Right hindlimb (tissue), 1 donor: ENCODE results near the gene SMURF1.

ENCODE experiments used
- DNase-seq: peaks from one replicate; pipeline ENCODE4 v3.0.0-alpha.2; 2018

SMURF1 gene

DNA sequence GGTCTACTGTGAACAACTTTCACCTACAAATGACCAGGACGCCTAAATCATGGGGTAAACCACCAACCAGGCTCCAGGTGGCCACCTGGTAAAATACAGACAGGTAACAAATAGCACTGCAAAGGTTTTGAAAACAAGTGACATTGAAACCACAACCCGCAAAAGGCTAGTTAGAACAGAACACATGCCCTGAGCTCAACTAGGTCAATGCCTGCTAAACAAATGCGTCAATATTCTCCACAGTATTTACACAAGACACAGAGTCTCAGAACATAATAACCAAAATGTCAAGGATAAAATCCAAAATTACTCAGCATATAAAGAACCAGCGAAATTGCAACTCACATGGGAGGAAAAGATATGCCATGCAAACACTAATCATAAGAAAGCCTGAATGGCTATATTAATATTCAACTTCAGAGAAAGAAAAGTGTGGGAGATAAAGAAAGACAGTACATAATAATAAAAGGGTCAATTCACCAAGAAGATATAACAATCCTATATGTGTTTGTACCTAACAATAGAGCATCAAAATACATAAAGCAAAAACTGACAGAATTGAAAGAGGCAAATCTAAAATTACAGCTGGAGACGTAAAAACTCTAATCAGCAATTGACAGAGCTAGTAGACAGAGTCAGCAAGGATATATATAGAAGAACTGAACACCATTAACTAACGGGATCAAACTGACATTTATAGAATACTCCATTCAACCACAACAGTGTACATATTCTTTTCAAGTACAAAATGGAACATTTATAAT, 47.6 kb downstream of the SMURF1 start:
- no peak for DNase-seq

GRCh38 chr7:99095698-99096097, 48.2 kb downstream of the SMURF1 start:
- DNase-seq = no peak

DNA sequence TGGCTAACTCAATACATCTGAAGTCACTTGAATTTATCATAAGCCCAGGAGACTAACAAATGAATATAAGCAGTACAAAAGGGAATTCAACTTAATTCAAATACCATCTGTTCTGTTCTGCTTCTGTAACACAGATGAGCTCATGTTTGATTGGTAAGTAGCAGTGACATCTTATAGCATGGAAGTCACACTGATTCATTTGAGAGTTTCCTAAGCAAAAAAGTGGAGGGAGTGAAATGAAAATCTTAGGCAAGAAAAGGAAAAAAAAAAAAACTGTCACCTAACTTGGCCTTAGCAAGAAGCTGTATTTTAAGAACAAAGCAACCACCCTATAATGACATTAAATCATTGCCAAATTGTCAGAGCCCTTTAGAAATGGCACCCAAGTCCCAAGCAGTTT, 49.5 kb downstream of the SMURF1 start:
- no peak for DNase-seq

- no peak for DNase-seq
These were observed 51.7 kb downstream of the SMURF1 start for GRCh38 chr7:99092064-99092720.

- DNase-seq = peak; percentile 25
These were observed 53.0 kb downstream of the SMURF1 start for GRCh38 chr7:99090771-99091542.

DNA sequence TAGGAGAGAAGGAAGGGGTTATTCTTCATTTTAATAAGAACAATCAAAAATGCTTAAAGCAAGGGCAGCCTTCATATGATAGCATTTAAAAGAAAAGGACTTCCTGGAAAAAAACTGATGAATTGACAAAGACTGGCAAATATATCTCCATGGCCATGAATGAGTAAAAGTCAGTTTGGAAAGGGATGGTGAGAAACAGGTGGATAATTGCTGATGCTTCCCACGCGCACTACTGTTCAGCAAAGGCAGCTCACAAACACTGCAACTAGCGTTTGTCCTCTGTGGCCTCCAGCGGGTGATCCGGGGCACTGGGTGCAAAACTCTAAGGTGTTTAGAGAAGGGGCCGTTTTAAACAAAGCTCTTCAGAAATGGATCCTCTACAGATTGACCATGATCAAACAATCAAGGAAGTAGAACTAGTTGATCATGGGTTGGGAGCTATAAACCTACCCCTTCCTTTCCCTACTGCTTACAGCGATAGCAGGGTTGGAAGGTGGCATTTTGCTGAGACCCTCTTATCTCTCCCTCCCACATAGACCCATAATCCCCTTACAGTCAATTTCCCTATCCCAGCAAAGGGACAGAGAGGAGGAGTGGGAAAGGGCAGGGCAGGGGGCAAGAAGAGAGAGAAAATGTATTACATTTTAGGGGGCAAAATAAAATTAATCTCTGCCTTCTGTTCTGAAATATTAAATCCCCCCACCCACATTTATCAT, 53.8 kb downstream of the SMURF1 start:
- DNase-seq = no peak

DNA sequence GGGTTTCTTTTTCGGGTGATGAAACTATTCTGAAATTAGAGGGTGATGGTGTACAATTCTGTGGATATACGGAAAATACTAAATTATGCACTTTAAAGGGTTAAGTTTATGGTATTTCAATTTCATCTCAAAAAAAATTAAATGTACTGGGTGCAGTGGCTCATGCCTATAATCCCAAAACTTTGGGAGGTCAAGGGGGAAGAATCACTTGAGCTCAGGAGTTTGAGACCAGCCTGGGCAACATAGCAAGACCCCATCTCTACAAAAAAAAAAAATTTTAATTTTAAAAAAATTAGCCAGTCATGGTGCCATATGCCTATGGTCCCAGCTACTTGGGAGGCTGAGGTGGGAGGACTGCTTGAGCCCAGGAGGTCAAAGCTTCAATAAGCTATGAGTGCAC, 57.0 kb downstream of the SMURF1 start:
- no peak for DNase-seq

DNA sequence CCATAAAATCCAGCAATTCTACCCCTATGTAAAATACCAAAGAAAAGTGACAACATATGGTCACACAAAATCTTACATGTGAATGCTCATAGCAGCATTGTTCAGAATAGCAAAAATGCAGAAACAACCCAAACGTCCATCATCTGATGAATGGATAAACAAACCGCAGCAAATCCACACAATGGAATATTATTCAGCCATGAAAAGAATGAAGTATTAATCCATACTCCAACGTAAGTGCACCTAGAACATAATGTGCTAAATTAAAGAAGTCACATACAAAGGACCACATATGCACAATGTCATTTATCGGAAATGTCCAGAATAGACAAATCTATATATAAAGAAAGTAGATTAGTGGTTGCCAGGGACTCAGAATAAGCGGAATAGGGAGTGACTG, 57.4 kb downstream of the SMURF1 start:
- no peak for DNase-seq

DNA sequence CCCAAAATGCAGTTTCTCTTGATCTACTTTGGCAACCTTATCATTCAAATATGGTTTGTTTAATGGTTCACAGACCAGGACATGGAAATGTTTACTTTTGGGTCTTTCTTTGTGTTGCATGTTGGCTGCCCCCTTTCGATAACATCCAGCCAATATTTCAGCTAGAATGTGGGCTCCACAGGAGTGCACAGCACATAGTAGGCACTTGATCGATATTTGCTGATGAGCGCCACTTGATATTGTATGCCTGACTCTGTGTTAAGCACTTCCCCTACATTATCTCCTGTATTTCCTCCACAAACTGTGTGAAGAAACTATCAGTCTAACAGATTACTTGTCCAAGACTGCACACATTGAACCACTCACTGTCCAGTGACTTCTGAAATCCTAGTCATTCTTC, 60.2 kb downstream of the SMURF1 start:
- no peak for DNase-seq

DNA sequence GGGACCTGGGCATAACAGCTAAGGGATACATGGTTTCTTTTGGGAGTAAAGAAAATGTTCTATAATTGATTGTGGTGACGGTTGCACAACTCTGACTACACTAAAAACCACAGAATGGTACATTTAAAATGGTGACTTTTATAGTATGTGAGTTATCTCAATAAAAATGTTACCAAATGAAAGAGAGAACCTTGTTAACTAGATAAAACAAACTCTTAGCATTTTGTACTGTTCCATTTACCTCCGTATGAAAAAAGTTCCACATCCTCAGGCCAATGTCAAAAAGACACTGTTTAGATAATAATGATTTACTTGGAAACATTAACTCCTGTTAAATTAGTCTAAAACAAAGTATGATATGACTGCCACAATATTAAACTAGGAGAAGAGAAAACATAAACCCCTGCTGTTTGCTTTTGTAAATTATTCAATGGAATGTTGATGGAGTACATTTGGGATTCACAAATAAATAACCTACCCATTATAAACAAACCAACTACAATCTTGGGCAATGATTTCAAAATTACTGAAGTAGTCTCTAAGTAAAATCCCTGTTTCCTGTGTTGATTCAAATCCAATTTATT, 60.7 kb downstream of the SMURF1 start:
- no peak for DNase-seq

GRCh38 chr7:99080679-99081078, 63.2 kb downstream of the SMURF1 start:
- DNase-seq = no peak

- DNase-seq = no peak
These were observed 64.8 kb downstream of the SMURF1 start for GRCh38 chr7:99079104-99079503.

GRCh38 chr7:99078416-99078815, 65.5 kb downstream of the SMURF1 start:
- DNase-seq = no peak

GRCh38 chr7:99076615-99077014, 67.3 kb downstream of the SMURF1 start:
- DNase-seq = no peak

- no peak for DNase-seq
These were observed 70.0 kb downstream of the SMURF1 start for GRCh38 chr7:99073839-99074446.

DNA sequence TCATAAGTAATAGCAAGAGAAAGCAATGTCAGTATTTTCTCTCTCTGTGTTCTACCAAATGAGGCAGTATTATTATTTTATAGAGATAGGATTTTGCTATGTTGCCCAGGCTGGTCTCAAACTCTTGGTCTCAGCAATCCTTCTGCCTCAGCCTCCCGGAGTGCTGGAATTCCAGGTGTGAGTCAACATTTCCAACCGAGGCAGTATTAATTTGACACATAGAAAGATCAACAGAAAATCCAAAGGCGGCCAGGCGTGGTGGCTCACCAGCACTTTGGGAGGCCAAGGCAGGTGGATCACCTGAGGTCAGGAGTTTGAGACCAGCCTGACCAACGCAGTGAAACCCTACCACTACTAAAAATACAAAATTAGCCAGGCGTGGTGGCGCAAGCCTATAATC, 71.8 kb downstream of the SMURF1 start:
- no peak for DNase-seq

DNA sequence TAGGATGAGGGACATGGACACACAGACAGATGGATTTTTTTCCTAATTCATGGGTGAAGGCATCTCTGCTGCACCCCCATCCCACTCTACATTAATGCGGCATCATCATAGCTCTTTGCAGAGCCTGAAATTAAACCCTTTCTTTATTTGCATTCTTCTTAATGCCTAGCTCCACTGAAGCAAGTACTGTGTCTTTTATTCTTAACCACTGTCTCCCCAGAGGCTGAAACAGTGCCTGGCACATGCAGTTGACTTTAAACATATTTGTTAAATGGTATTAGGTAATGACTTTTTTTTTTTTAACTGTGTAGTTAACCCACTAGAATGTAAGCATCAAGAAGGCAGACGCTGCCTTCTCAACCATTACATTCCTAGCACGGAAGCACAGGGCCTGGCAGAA, 73.5 kb downstream of the SMURF1 start:
- DNase-seq = no peak

- no peak for DNase-seq
These were observed 82.7 kb downstream of the SMURF1 start for GRCh38 chr7:99061001-99061776.

- no peak for DNase-seq
These were observed 89.1 kb downstream of the SMURF1 start for GRCh38 chr7:99054781-99055180.

GRCh38 chr7:99050971-99051370, 92.9 kb downstream of the SMURF1 start:
- DNase-seq = no peak

DNA sequence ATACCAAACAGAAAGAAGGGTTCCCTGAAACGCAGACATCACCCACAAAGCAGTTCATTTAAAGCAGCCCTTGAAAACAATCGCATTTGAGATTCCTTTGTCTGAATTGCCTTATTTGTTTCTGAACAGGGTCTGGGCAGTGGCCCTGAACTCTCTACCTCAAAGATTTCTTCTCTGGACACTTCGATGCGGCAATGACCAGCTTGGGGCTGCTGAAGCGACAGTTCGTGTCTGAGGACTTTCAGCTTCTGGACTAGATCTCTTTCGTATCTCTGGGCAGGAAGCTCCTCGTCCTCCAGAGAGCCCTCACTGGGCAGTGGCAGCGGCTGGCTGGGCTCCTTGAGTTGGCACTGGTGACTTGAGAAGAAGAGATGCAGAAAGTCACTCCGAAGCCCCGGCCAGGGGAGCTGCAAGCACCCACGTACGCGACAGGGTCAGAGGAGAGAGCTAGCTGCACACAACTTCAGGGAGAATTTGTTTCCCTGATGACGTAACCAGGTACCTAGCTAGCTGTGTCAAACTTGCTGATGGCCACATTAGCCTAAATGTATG, 96.3 kb downstream of the SMURF1 start:
- DNase-seq = no peak
